ENCODE data around the gene FRMD4A. TPM values are rescaled to one million over a fixed set of nuclear protein-coding genes. Genes with fewer than 3 reads are reported as not detected.
A peak's percentile ranks its signal among the peaks of the same experiment; 100 is the strongest.

The FRMD4A gene
- total RNA-seq, 2 donors from 2014 or later, result 0.35 to 0.50 TPM

DNA sequence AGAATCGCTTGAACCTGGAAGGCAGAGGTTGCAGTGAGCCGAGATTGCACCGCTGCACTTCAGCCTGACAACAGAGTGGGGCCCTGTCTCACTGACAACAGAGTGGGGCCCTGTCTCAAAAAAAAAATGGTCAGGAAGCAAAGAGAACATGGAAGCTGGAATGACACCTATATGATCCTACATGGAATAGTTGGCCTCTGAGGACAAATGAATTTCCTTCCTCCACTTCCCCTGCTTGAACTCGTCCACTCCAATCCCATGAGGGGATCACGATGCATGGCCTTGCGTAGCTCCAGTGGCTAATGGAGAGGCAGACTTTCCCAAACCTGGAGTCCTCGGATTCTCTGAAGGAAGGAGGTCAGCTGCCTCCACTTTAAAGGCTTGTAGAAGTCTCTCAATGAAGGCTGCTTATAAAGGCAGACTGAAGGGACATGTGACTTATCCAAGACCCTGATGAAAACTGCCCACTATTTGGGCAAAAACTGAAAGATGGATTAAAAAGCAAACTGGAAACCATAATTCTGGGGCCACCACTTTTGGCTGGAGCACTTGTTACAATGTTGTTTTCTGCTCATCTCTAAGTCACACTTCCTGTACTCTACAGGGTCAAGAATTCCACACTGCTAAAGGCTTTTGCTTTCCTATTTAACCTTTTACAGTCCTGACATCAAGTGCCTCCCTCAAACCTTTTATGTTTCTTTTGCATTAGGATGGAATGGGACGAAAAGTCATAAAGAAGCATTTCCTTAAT lies 529.4 kb downstream of the FRMD4A start:
- peaks cover 7% of the 10 kb centered on the region for H3K4me1 Mint-ChIP-seq (ENCODE audit: low read depth)
- no peak overlapping the region for H3K27ac Mint-ChIP-seq
- H3K9me3 Mint-ChIP-seq, result no peaks in the 10 kb centered on the region
- no peak for ATAC-seq (replicated peaks in 1 of 2)
- H3K4me3 Mint-ChIP-seq, result no peak overlapping the region
- no peaks in the 10 kb centered on the region for H3K36me3 Mint-ChIP-seq (ENCODE audit: insufficient read depth in 2 of 2)
- no peaks in the 10 kb centered on the region for H3K27me3 Mint-ChIP-seq (ENCODE audit: low read depth)
- DNase-seq, result no peak

DNA sequence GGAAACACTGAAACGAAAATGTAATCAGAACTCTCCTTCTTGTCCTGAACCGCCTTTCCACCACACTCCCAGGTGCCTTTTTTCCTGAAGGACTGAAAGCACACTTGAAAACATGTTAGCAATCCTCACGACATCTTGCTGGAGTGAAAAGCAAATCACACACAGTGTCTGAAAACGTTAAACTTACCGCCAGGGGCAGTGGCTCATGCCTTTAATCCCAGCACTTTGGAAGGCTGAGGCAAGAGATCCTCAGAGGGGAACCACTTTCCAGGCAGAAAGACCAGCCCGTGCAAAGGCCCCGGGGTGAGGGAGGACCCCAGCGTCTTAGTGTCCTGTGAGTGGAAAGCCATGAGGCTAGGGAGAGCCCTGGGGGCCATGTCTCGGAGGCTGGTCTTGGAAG lies 533.6 kb downstream of the FRMD4A start:
- Mint-ChIP-seq H3K9me3 (no peaks in the 10 kb centered on the region), H3K27ac (no peak overlapping the region), H3K36me3 (ENCODE audit: insufficient read depth in 2 of 2) (no peaks in the 10 kb centered on the region), H3K4me1 (ENCODE audit: low read depth) (peaks cover 17% of the 10 kb centered on the region), H3K27me3 (ENCODE audit: low read depth) (no peaks in the 10 kb centered on the region), H3K4me3 (no peak overlapping the region)
- DNase-seq (no peak), ATAC-seq (replicated peaks in 1 of 2) (no peak)

DNA sequence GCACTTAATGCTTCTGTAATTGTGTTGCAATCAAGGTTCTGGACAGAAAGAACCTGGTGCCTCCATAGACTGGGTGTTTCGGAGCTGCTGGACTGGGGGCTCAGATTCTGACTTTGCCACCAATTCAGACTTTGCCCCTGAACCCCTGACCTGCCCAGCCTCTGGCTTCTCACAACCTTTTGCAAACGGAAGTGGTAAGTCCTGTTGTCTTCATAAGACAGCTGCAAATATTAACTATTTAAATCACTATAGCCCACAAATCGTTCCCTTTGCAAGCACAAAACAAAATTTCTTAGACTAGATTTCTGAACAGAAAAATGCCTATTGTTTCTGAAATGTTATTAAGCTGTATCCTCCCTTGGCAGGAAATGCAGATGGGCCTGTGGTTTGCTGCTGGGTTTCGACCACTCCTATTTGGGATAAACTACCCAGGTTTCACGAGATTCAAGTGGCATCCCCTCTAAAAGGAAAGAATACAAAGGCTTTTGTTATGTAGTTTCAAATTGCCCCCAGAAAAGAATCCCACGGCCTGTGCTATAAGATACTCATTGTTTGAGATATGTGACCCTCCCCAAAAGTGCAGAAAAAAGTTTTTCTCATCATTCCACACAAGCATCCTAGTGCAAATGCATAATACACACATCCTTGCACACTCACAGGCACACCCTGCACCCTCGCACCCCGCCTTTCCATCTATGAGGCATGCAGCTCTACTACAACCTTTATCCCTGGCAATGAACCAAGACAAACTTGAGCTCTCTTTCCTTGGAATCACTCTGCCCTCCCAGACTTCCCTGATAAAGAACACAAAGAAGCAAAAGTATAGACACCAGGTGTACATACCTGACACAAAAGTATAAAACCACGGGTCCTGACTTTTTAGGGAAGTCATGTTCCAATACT lies 534.8 kb downstream of the FRMD4A start:
- Mint-ChIP-seq H3K4me3 (no peak overlapping the region), H3K27me3 (ENCODE audit: low read depth) (no peaks in the 10 kb centered on the region), H3K36me3 (ENCODE audit: insufficient read depth in 2 of 2) (no peaks in the 10 kb centered on the region), H3K27ac (no peak overlapping the region), H3K9me3 (no peaks in the 10 kb centered on the region), H3K4me1 (ENCODE audit: low read depth) (peaks cover 17% of the 10 kb centered on the region)
- no peak for ATAC-seq (replicated peaks in 1 of 2)
- no peak for DNase-seq

DNA sequence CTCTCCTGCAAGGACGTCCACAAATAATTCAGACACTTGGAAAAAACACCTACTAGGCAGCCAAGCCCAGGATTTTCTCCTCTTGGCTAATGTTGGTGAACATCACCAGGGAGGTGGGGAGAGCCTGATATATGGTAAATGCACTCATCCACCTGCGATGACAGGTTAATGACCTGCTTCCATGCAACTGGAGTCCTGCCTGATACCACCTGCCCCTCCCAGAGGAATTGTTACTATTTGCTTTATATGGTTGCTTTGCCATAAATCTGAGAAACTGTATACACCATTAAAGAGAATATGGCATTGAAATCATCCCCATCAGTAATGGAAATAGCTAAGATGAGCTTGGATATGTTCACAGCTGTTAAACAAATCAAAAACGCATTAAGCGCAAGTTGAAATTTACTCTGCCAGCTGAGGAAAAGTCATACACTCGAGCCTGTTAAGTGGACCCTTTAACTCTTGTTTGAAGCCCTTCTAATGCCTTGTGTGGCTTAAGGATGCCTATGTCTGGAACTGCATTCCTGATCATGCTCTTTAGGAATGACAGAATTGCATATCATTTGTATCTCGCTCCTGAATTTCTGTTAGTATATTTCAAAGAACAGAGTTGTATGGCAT lies 535.6 kb downstream of the FRMD4A start:
- Mint-ChIP-seq H3K4me1 (ENCODE audit: low read depth) (peaks cover 17% of the 10 kb centered on the region), H3K4me3 (no peak overlapping the region)
- DNase-seq, result no peak

DNA sequence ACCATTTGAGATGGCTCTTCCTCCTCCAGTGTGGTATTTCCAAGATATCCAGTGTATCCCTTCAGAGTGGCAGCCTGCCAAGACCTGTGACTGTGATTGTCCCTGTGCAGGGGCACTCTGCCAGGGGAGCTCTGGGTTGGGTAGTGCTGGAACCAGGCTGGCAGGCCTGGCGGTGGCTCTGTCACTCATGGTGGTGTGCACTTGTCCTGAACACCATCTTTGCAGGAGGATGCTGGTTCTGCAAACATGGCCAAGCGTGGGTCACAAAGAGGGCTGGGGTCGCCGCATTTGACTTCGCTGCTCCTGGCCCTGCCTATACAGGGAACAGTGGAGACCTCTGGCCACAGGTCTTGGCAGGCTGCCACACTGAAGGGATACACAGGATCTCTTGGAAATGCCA lies 538.7 kb downstream of the FRMD4A start:
- H3K4me3 Mint-ChIP-seq, result no peak overlapping the region

More for the DNA sequence above, 535.6 kb downstream of the FRMD4A start:
- H3K27ac Mint-ChIP-seq, result no peak overlapping the region
- H3K9me3 Mint-ChIP-seq, result no peaks in the 10 kb centered on the region
- H3K36me3 Mint-ChIP-seq (ENCODE audit: insufficient read depth in 2 of 2), result no peaks in the 10 kb centered on the region
- no peaks in the 10 kb centered on the region for H3K27me3 Mint-ChIP-seq (ENCODE audit: low read depth)
- ATAC-seq (replicated peaks in 1 of 2), result no peak

DNA sequence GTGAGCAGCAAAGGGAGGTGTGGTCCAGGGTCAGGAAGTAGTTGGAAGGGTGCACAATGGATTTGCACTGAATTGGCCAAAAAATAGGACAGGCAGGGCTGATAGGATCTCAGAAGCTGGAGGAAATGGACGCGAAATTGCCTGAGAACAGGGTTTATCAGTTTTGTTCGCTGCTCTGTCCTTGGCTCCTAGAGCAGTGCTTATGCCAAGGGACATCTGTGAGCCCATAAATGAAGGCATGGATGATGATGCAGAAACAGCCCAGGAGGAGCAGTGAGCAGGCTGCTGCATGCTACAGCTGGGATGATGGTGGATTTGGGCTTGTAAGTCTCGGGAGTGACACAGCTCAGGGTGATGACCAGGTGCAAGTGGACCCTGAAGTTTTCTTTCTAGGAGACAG lies 539.2 kb downstream of the FRMD4A start:
- H3K36me3 Mint-ChIP-seq (ENCODE audit: insufficient read depth in 2 of 2), result no peaks in the 10 kb centered on the region
- H3K4me1 Mint-ChIP-seq (ENCODE audit: low read depth), result peaks cover 37% of the 10 kb centered on the region
- ATAC-seq (replicated peaks in 1 of 2) (no peak), DNase-seq (no peak)
- H3K27ac Mint-ChIP-seq, result no peak overlapping the region
- H3K27me3 Mint-ChIP-seq (ENCODE audit: low read depth), result no peaks in the 10 kb centered on the region
- no peaks in the 10 kb centered on the region for H3K9me3 Mint-ChIP-seq
- H3K4me3 Mint-ChIP-seq, result no peak overlapping the region

More for the DNA sequence above, 538.7 kb downstream of the FRMD4A start:
- peaks cover 32% of the 10 kb centered on the region for H3K4me1 Mint-ChIP-seq (ENCODE audit: low read depth)
- no peak overlapping the region for H3K27ac Mint-ChIP-seq
- DNase-seq (no peak), ATAC-seq (replicated peaks in 1 of 2) (no peak)
- H3K9me3 Mint-ChIP-seq, result no peaks in the 10 kb centered on the region
- H3K27me3 Mint-ChIP-seq (ENCODE audit: low read depth), result no peaks in the 10 kb centered on the region
- no peaks in the 10 kb centered on the region for H3K36me3 Mint-ChIP-seq (ENCODE audit: insufficient read depth in 2 of 2)

DNA sequence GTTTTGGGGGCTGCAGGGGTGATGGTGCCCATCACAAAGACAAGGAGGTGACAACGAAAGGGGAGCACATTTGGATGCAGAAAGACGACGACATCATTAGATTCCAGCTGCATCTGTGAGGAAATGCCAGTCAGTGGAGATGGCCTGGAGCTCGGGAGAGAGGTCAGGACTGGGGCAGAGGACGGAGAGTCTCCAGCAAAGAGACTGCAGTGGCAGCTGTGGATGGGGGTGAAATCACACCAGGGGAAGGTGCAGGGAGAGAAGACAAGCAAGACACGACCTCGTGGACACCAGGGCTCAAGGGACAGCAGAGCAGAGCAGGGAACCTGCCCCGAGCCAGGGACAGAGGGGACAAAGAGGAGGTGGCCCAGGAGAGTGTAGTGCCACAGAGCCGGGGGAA lies 540.5 kb downstream of the FRMD4A start:
- no peak for DNase-seq
- Mint-ChIP-seq H3K4me1 (ENCODE audit: low read depth) (peaks cover 28% of the 10 kb centered on the region), H3K36me3 (ENCODE audit: insufficient read depth in 2 of 2) (no peaks in the 10 kb centered on the region), H3K4me3 (no peak overlapping the region), H3K27me3 (ENCODE audit: low read depth) (no peaks in the 10 kb centered on the region), H3K27ac (no peak overlapping the region), H3K9me3 (no peaks in the 10 kb centered on the region)
- no peak for ATAC-seq (replicated peaks in 1 of 2)

DNA sequence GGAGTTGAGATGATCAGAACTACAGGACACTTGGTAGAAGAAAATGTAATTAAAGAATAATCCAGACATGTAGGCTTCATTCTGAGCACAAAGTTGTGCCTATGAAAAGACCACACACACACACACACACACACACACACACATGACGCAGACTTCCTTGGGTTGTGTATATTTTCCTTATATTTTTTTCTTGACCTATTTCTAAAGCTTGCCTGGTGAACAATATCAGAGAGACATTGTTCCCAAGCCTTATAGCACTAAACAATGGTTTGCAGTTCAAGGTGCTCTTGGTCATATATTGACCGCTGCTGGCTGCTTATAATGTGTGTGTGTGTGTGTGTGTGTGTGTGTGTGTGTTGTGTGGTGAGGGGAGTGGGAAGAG lies 541.3 kb downstream of the FRMD4A start:
- Mint-ChIP-seq H3K27me3 (ENCODE audit: low read depth) (no peaks in the 10 kb centered on the region), H3K27ac (no peak overlapping the region), H3K4me1 (ENCODE audit: low read depth) (peaks cover 30% of the 10 kb centered on the region), H3K9me3 (no peaks in the 10 kb centered on the region), H3K36me3 (ENCODE audit: insufficient read depth in 2 of 2) (no peaks in the 10 kb centered on the region), H3K4me3 (no peak overlapping the region)
- ATAC-seq (replicated peaks in 1 of 2), result no peak
- DNase-seq, result no peak

DNA sequence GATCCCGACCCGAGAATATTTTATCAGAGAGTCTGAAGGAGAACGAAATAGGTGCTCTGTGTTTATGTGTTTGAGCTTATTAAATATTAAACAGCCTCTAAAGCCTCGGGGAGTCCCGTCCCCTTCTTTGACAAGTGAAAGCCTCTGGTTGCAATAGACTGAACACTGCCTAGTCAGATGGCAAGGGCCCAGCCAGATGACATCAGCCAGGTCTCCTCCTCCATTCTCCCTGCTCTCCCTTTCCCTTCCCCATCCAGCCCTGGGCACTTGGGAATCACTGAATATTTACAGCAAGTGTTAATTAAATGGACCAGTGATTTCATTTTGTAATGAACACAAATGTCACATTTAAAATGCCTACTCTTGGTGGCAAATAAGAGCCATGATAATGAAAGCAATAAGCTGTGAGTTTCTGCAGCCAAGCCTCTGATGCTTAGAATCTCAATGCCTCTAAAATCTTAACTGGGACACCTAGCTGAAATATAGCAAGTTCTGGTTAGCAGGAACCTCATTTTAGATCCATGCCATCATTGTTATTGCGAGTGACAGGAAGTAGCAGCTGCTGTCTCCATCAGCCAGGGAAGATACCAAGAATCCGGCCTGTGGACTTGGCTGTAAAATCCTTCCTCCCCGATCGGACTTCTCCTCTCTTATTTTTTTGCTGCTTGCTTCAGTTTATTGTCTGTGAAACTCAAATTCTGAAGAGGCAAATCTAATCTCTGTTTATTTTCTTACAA lies 541.8 kb downstream of the FRMD4A start:
- Mint-ChIP-seq H3K36me3 (ENCODE audit: insufficient read depth in 2 of 2) (no peaks in the 10 kb centered on the region), H3K9me3 (no peaks in the 10 kb centered on the region), H3K27ac (peak overlapping the region; percentile 62), H3K4me1 (ENCODE audit: low read depth) (peaks cover 36% of the 10 kb centered on the region), H3K4me3 (peak overlapping the region in 1 of 2 donors; percentile 39), H3K27me3 (ENCODE audit: low read depth) (no peaks in the 10 kb centered on the region)
- no peak for DNase-seq
- ATAC-seq (replicated peaks in 1 of 2), result no peak

DNA sequence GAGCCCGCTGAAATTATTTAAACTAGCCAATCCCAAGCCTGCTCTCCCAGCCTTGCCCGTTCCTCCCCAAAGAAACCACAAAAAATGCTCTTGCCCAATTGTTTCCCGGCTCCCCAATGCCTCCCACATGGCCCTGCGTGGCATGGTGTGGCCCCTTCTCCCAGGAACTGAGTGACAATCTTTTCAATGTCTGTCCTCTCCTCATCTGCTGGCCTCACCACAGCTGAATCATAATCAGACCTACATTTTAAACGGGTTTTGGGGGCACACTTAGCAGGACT lies 542.5 kb downstream of the FRMD4A start:
- H3K27ac Mint-ChIP-seq, result peak overlapping the region; percentile 62
- peaks cover 40% of the 10 kb centered on the region for H3K4me1 Mint-ChIP-seq (ENCODE audit: low read depth)
- H3K4me3 Mint-ChIP-seq, result peak overlapping the region in 1 of 2 donors; percentile 56
- no peaks in the 10 kb centered on the region for H3K36me3 Mint-ChIP-seq (ENCODE audit: insufficient read depth in 2 of 2)
- DNase-seq (no peak), ATAC-seq (replicated peaks in 1 of 2) (no peak)
- no peaks in the 10 kb centered on the region for H3K27me3 Mint-ChIP-seq (ENCODE audit: low read depth)
- no peaks in the 10 kb centered on the region for H3K9me3 Mint-ChIP-seq

DNA sequence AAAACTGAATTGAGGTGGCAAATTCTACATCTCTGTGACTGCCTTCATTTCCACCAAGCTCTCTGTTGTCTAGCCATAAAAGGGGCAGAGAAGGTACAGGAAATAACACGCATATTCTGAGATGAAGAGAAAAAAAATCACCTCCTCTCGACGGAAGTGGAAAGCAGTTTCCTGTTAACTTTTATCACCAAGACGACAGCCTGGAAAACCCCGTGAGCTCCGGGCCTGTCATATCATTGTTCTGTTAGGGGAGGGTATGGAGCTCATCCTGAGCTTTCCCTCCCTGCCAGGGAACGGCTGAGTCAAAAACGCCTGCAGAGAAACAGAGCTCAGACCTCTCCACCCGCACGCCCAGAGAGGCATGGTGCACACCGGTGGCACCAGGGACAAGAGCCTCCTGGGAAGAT lies 543.7 kb downstream of the FRMD4A start:
- Mint-ChIP-seq H3K9me3 (no peaks in the 10 kb centered on the region), H3K27ac (peak overlapping the region; percentile 91), H3K36me3 (ENCODE audit: insufficient read depth in 2 of 2) (no peaks in the 10 kb centered on the region), H3K4me1 (ENCODE audit: low read depth) (peaks cover 40% of the 10 kb centered on the region), H3K27me3 (ENCODE audit: low read depth) (no peaks in the 10 kb centered on the region), H3K4me3 (peak overlapping the region; percentile 53 to 64)
- DNase-seq, result peak; percentile 73 to 74
- ATAC-seq (replicated peaks in 1 of 2), result peak; percentile 91 to 92

DNA sequence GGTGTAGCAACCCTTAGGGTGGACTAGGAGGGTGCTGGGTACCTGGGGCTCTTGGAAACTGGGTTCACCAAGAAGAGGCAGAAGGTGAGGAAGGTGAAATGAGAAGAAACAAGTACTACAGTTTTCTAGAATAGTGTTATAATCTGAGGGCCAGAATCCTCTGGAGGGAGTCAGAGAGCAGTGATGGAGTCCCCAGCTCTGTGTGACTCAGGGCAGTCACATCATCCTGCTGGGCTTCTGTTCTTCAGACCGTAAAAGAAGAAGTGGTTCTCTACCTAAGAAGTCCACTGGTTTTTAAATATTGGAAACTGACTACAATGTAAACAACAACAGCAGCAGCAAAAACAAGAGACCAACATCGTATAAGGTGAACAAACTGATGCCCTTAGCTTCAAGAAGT lies 546.7 kb downstream of the FRMD4A start:
- Mint-ChIP-seq H3K4me3 (peak overlapping the region in 1 of 2 donors; percentile 27), H3K4me1 (ENCODE audit: low read depth) (peaks cover 38% of the 10 kb centered on the region), H3K27ac (peak overlapping the region; percentile 34), H3K9me3 (no peaks in the 10 kb centered on the region), H3K36me3 (ENCODE audit: insufficient read depth in 2 of 2) (no peaks in the 10 kb centered on the region), H3K27me3 (ENCODE audit: low read depth) (no peaks in the 10 kb centered on the region)
- DNase-seq (peak; percentile 23 to 42), ATAC-seq (replicated peaks in 1 of 2) (peak; percentile 43 to 65)

DNA sequence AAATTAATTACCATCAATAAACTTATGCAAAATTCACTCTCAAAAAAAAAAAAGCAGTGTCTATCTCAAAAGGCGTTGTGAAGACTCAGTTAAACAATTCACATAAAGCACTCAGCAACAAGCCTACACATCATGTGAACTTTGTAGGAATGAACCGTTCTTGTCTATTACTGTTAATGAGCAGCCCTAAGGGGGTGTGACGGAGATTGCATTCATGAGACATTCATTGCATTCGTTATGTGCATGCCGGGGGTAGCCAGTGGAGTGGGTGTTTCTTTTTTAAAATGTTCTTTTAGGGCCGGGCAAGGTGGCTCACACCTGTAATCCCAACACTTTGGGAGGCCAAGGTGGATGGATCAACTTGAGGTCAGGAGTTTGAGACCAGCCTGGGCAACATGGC lies 551.0 kb downstream of the FRMD4A start:
- Mint-ChIP-seq H3K27me3 (ENCODE audit: low read depth) (no peaks in the 10 kb centered on the region), H3K27ac (no peak overlapping the region), H3K9me3 (no peaks in the 10 kb centered on the region), H3K4me1 (ENCODE audit: low read depth) (peaks cover 15% of the 10 kb centered on the region), H3K36me3 (ENCODE audit: insufficient read depth in 2 of 2) (no peaks in the 10 kb centered on the region), H3K4me3 (no peak overlapping the region)
- ATAC-seq (replicated peaks in 1 of 2) (no peak), DNase-seq (no peak)
